HepG2 (cell line): ENCODE results near the gene GGTA1.

Experiments
- ETV6 ChIP-seq: sonication (generic); formaldehyde crosslinking; conservative IDR thresholded peaks from 2 replicates; pipeline ENCODE4 v1.4.0; 2020; ENCODE audit warnings: missing genetic modification reagents
- MAX ChIP-seq: IDR thresholded peaks from 2 replicates; pipeline ENCODE4 v1.6.1; 2012; ENCODE audit warnings: inconsistent platforms
- MTA3 ChIP-seq: sonication (generic); formaldehyde crosslinking; IDR thresholded peaks from 2 replicates; pipeline ENCODE4 v1.4.0; 2020; ENCODE audit warnings: missing genetic modification reagents
- NR2C2 ChIP-seq: sonication (generic); formaldehyde crosslinking; IDR thresholded peaks from 2 replicates; pipeline ENCODE4 v1.4.0; 2020; ENCODE audit warnings: missing genetic modification reagents, mild to moderate bottlenecking, moderate library complexity, borderline replicate concordance
- RAD21 ChIP-seq: fragments of 450-650 bp; formaldehyde crosslinking; IDR thresholded peaks from 2 replicates; pipeline ENCODE4 v1.5.0; 2020; ENCODE audit warnings: mild to moderate bottlenecking
- RFX3 ChIP-seq: IDR thresholded peaks from 2 replicates; pipeline ENCODE4 v1.6.1; 2016; ENCODE audit warnings: missing biosample characterization, missing genetic modification reagents
- SIN3A ChIP-seq: IDR thresholded peaks from 2 replicates; pipeline ENCODE4 v1.6.1; 2011; ENCODE audit warnings: low read depth, mild to moderate bottlenecking, control low read depth, low read length, borderline replicate concordance
- TBP ChIP-seq: sonication (generic); formaldehyde crosslinking; IDR thresholded peaks from 2 replicates; pipeline ENCODE4 v1.5.0; 2020; ENCODE audit warnings: missing genetic modification reagents
- ZNF468 ChIP-seq: sonication (generic); formaldehyde crosslinking; IDR thresholded peaks from 2 replicates; pipeline ENCODE4 v1.8.0; 2022; ENCODE audit warnings: mild to moderate bottlenecking, moderate library complexity, missing genetic modification reagents
- ZNF724P ChIP-seq: sonication (generic); formaldehyde crosslinking; IDR thresholded peaks from 2 replicates; pipeline ENCODE4 v1.8.0; 2022; ENCODE audit warnings: missing genetic modification reagents, borderline replicate concordance
- TF ChIP-seq, protein P1 (sequence below): IDR thresholded peaks from 2 replicates; pipeline ENCODE4 v1.4.0; 2020; ENCODE audit warnings: mild to moderate bottlenecking, missing genetic modification reagents

GRCh38 chr9:121518634-121519033 lies 19.0 kb upstream of the GGTA1 start:
- TF ChIP-seq NR2C2 (CRISPR knock-in tag): no peak
- no peak for TF ChIP-seq TBP (CRISPR knock-in tag)
- TF ChIP-seq RAD21 (CRISPR knock-in tag): no peak
- no peak for TF ChIP-seq ETV6
- TF ChIP-seq SIN3A: no peak
- TF ChIP-seq ZNF724P: no peak
- TF ChIP-seq ZNF468 (CRISPR knock-in tag): no peak
- no peak for TF ChIP-seq RFX3 (CRISPR knock-in tag)
- no peak for TF ChIP-seq MTA3 (CRISPR knock-in tag)
- TF ChIP-seq, protein P1, sequence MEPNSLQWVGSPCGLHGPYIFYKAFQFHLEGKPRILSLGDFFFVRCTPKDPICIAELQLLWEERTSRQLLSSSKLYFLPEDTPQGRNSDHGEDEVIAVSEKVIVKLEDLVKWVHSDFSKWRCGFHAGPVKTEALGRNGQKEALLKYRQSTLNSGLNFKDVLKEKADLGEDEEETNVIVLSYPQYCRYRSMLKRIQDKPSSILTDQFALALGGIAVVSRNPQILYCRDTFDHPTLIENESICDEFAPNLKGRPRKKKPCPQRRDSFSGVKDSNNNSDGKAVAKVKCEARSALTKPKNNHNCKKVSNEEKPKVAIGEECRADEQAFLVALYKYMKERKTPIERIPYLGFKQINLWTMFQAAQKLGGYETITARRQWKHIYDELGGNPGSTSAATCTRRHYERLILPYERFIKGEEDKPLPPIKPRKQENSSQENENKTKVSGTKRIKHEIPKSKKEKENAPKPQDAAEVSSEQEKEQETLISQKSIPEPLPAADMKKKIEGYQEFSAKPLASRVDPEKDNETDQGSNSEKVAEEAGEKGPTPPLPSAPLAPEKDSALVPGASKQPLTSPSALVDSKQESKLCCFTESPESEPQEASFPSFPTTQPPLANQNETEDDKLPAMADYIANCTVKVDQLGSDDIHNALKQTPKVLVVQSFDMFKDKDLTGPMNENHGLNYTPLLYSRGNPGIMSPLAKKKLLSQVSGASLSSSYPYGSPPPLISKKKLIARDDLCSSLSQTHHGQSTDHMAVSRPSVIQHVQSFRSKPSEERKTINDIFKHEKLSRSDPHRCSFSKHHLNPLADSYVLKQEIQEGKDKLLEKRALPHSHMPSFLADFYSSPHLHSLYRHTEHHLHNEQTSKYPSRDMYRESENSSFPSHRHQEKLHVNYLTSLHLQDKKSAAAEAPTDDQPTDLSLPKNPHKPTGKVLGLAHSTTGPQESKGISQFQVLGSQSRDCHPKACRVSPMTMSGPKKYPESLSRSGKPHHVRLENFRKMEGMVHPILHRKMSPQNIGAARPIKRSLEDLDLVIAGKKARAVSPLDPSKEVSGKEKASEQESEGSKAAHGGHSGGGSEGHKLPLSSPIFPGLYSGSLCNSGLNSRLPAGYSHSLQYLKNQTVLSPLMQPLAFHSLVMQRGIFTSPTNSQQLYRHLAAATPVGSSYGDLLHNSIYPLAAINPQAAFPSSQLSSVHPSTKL: no peak
- TF ChIP-seq MAX: no peak
